Activated T-cell treated with anti-CD3 and anti-CD28 coated beads for 48 hours (primary cell): ENCODE results near the gene KLC1.
A peak's percentile ranks its signal among the peaks of the same experiment; 100 is the strongest.

Experiments
- DNase-seq: peaks from one replicate; pipeline ENCODE4 v3.0.0-alpha.2; 2020; ENCODE audit warnings: low read depth

Gene KLC1

DNA sequence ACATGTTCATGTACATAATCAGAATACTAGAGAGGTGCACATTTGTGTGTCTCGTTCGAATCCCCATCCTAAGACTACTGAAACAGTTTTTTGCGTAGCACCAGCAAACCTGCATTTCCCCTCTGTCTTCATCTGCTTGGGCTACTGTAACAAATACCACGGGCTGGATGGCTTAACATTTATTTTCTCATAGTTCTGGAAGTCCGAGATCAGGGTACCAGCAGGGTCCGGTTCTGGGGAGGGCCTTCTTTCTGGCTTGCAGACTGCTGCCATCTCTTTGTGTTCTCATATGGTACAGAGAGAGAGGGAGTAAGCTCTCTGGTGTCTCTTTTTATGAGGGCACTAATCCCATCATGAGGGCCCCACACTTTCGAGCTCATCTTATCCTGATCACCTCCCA is 30.6 kb downstream of the KLC1 start:
- DNase-seq, result no peak

DNA sequence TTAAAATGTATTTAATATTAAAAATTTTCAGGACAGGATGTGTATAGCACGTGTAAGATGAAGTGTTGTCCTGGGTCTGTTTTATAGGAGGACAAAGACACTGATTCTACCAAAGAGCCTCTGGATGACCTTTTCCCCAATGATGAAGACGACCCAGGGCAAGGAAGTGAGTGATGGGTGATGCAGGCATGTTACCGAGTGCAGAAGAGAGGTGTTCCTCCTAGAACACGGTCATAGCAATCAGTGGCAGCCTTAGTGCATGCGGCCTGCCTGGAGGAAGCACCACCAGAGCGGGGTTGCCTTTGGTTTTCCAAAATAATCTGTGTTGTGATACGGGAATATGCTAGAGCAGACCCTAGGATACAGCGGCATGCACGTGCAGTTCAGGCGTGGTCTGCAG is 33.0 kb downstream of the KLC1 start:
- DNase-seq, result no peak

- no peak for DNase-seq
Measured at GRCh38 chr14:103662591-103662990, 33.6 kb downstream of the KLC1 start.

DNA sequence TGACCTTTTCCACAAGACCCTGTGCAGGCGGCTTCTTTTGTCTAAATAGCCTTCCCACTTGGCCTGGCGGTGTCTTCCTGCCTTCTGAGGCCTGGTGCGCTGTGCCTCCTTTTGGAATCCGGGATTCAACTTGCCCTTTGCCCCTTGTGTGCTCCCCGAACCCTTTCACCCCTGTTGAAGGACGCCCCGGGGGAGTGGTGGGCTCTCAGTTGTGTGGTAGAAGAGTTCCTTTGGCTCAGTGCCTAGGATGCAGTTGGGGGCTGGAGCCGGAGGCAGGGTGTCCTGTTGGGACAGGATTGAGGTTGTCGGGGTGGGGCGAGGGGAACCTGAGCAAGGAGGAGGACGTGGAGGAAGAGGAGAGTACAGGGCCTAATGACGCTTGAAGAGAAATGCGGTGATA is 34.5 kb downstream of the KLC1 start:
- no peak for DNase-seq

GRCh38 chr14:103667671-103668070 is 38.7 kb downstream of the KLC1 start:
- DNase-seq, result no peak

- no peak for DNase-seq
Measured at GRCh38 chr14:103668117-103668516, 39.1 kb downstream of the KLC1 start.

GRCh38 chr14:103669370-103669769 is 40.4 kb downstream of the KLC1 start:
- DNase-seq, result no peak

- no peak for DNase-seq
Measured at GRCh38 chr14:103671911-103672310, 42.9 kb downstream of the KLC1 start.

GRCh38 chr14:103675957-103676356 is 46.9 kb downstream of the KLC1 start:
- no peak for DNase-seq

- DNase-seq, result no peak
Measured at GRCh38 chr14:103676881-103677675, 48.1 kb downstream of the KLC1 start.

DNA sequence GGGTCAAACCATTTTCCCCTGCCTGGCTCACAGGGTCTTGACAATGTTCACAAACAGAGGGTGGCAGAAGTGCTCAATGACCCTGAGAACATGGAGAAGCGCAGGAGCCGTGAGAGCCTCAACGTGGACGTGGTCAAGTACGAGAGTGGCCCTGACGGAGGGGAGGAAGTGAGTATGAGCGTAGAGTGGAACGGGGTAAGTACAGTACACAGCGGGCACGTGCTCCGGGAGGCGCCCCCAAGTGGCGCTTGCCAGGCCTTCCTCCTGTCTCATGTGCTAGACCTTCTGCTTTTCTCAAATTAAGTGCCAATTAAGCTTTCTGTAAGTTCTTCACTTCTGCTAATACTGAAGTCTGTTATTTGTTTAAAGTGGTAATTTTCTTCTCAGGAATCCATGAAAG is 50.3 kb downstream of the KLC1 start:
- peak; percentile 34 for DNase-seq

DNA sequence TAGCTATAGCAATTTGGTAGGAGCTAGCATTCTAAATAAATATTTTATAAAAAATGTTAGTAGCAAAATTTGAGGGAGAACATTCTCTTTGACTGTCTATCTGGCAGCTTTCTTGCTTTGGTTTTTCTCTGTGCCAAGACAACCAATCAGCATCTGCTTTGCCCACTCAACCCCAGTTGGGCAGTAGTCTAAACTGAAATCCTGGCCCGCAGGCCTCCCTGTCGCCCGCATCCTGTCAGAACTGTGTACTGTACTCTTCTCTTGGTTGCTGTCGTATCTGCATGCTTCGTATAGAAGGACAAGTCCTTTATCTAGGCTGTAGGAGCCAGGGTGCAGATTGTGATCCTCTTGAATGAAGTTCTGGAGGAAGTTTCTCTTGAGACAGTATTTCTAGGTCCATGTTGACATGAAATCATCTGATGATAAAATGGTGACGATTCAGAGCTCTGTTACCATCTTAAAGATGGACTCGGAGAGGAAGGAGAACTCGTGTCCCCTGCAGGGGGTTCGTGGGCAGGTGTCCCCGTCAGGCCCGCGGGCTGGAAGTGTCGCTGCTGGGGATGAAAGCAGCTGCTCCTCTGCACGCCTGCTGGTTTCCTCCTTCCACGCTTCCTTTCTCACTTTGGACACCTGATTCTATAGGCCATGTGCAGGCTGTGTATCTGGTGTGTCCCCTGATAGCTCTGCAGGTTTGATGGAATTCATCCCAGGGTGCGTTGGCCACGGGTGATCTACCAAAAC is 51.6 kb downstream of the KLC1 start:
- DNase-seq, result no peak

GRCh38 chr14:103683139-103683538 is 54.1 kb downstream of the KLC1 start:
- DNase-seq, result no peak

- DNase-seq, result no peak
Measured at GRCh38 chr14:103684471-103684870, 55.5 kb downstream of the KLC1 start.

GRCh38 chr14:103684871-103685270 is 55.9 kb downstream of the KLC1 start:
- DNase-seq, result no peak

DNA sequence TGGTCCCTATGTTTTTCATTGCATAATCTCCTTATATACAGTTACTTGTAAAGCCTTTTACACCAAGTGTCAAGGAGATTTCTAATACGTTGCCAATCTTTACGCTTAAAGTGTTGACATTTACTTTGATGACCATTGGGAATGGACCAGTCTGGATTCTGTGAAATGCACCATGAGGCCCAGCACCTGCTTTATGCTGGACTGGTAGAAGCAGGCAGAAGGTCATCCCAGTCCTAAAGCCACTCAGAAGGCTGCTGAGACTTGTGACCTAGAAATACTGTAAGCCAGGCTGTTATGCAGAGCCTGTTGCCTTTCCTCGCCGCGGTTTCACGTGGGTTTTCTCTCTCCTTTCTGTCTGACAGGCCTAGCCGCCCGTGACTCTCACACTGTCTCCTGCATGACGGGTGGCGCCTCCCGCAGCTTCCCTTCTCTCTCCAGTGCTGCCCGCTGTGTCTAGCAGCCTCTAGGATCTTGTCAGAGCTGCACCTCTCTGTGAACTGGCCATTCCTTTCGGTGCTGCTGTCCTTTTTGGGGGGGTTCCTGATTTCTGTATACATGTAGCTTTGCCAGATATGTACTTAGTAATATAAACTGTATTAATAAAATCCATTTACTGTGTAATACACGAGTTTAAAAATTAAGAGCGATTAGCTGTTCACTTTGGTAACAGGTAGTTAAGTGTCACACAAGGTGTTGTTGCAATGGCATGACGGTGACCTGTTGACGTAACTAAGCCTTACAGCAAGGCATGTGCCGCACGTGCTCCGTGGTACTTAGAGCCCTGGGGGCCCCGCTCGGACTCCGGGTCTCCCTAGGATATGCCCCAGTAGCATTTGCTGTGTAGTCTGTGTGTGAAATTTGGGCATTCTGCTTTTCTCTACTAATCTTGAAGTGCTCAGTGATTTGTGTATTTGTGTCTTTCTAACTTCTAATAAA is 56.5 kb downstream of the KLC1 start:
- DNase-seq, result no peak

- no peak for DNase-seq
Measured at GRCh38 chr14:103686831-103687485, 57.9 kb downstream of the KLC1 start.

DNA sequence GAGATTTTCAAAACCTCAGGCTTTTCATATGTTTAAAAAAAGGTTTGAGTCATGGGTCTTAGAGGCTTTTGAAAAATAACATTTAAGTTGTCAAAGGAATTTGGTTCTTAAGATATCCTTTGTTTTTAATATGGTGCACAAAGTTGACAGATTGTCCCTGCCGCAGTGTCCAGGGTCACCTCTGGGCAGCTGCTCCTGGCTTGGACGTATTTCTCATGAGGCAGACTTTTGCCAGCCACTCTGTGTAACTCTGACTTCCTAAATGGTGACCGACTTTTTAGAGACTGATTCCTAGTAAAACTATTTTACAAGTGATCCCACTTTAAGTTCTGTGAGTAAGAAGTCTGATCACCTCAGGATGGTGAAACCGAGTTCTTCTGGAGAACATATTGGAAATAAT is 58.7 kb downstream of the KLC1 start:
- DNase-seq, result no peak

DNA sequence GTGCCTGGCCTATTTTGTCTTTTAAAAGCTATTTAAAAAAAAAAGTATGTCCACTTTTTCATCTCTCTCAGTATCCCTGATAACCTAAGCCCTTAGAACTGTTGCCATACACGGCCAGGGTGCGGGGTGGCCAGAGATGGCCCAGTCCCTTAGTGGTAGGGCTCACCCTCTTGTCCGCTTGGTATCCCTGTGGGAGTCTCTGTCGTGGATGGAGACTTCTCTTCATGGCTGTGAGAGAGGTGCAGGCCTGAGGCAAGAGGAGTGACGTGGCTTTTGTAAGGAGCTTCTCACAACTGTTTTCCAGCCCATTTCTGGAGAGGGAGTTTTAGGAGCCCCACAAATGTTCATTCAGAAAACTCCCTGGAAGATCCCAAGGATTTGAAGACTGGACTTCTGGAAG is 59.4 kb downstream of the KLC1 start:
- DNase-seq, result no peak

- DNase-seq, result no peak
Measured at GRCh38 chr14:103688906-103689902, 60.2 kb downstream of the KLC1 start.

DNA sequence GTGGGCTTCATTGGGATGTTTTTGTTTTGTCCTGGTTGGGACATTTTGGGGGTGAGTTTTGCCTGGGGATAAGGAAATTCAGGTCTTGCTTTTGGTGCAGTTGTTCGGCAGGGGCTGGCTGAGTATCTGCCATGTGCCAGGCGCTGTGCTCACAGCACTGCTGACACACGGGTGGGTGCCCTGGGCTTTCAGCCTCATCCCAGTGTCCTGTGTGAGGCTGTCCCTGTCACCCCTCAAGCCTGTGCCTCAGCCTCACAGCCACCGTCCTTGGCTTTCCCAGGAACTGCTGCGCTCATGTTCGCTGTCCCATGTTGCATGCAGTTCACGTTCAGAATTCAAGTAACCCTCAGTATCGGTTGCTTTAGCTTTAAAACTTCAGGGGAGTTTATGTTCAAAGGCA is 61.3 kb downstream of the KLC1 start:
- DNase-seq, result no peak
